B cell (primary cell): ENCODE measurements around the gene PRKAA2. TPM values are rescaled to one million over a fixed set of nuclear protein-coding genes. Genes with fewer than 3 reads are reported as not detected.

Experiments used
- ATAC-seq: fragments of 200-7000 bp; cut with Tn5 transposase; one replicate; pipeline ENCODE4 v1.10.0; 2021; ENCODE audit warnings: low read depth, mild to moderate bottlenecking, moderate number of reproducible peaks, moderate library complexity
- CTCF ChIA-PET: fragments of 350-600 bp; sonication (Branson Sonifier 250); formaldehyde crosslinking; loops from one replicate; lab custom pipeline; 2021; ENCODE audit warnings: antibody characterized with exemption, inconsistent platforms; lab: Charles Lee
- POLR2A ChIA-PET: fragments of 350-600 bp; sonication (Branson Sonifier 250); formaldehyde crosslinking; loops from one replicate; lab custom pipeline; 2021; ENCODE audit warnings: antibody characterized with exemption; lab: Charles Lee
- DNase-seq: peaks from one replicate; pipeline ENCODE4 v3.0.0; 2013
- H2AFZ ChIP-seq: 2 replicates; pipeline ENCODE4 v1.6.1; 2012; ENCODE audit warnings: mild to moderate bottlenecking, low read depth, low read length; ENCODE audit not compliant: insufficient read depth, poor library complexity, severe bottlenecking
- H3K27ac ChIP-seq, 2 donors: 1 replicate in 1 of 2; 2 replicates in 1 of 2; pipeline ENCODE4 v1.5.1; 2012 to 2013; ENCODE audit warnings: low read length in 2 of 2, mild to moderate bottlenecking in 2 of 2, moderate library complexity in 1 of 2
- H3K27me3 ChIP-seq, 4 experiments: fragments of 200-600 bp in 1 of 4; sonication (generic) in 1 of 4; replicated peaks in 1 of 4; 1 replicate in 2 of 4; 2 replicates in 2 of 4; pipeline versions ENCODE4 v1.6.1 to v1.7.0; 2013 to 2016; ENCODE audit warnings: low read length in 3 of 4, mild to moderate bottlenecking in 2 of 4, mixed read lengths in 1 of 4, moderate library complexity in 1 of 4; ENCODE audit not compliant: insufficient read depth in 4 of 4, control insufficient read depth in 3 of 4; ENCODE audit errors: control extremely low read depth in 1 of 4
- H3K36me3 ChIP-seq, 2 experiments: replicated peaks in 1 of 2; 1 replicate in 1 of 2; 2 replicates in 1 of 2; pipeline versions ENCODE4 v1.6.1 to v1.7.1; 2013; ENCODE audit warnings: low read length in 1 of 2; ENCODE audit not compliant: insufficient read depth in 2 of 2, control insufficient read depth in 1 of 2; ENCODE audit errors: control extremely low read depth in 1 of 2, extremely low read depth in 1 of 2
- H3K4me1 ChIP-seq, 2 donors: fragments of 200-600 bp in 1 of 2; sonication (generic) in 1 of 2; 1 replicate in 1 of 2; 2 replicates in 1 of 2; pipeline versions ENCODE4 v1.5.1 to v1.6.1; 2013 to 2017; ENCODE audit warnings: low read length in 2 of 2; ENCODE audit not compliant: control insufficient read depth in 2 of 2, insufficient read depth in 2 of 2
- H3K4me2 ChIP-seq: replicated peaks from 2 replicates; pipeline ENCODE3; 2012; ENCODE audit warnings: mild to moderate bottlenecking, low read depth, low read length; ENCODE audit not compliant: poor library complexity, severe bottlenecking
- H3K4me3 ChIP-seq, 5 experiments: fragments of 200-600 bp in 1 of 5; sonication (generic) in 1 of 5; 1 replicate in 3 of 5; 2 replicates in 2 of 5; pipeline versions ENCODE4 v1.5.1 to v1.7.0; 2011 to 2016; ENCODE audit warnings: low read length in 4 of 5, mild to moderate bottlenecking in 4 of 5, low read depth in 2 of 5, control low read depth in 1 of 5, moderate library complexity in 1 of 5; ENCODE audit not compliant: insufficient read depth in 1 of 5; ENCODE audit errors: control extremely low read depth in 1 of 5, extremely low read depth in 1 of 5
- H3K79me2 ChIP-seq: fragments of 200-600 bp; sonication (generic); one replicate; pipeline ENCODE4 v1.6.0; 2016; ENCODE audit warnings: low read length; ENCODE audit not compliant: control insufficient read depth, insufficient read depth
- H3K9ac ChIP-seq: fragments of 200-600 bp; sonication (generic); 2 replicates; pipeline ENCODE4 v1.6.1; 2017; ENCODE audit warnings: mild to moderate bottlenecking, low read length, moderate library complexity
- H3K9me3 ChIP-seq, 3 donors: one replicate each; pipeline versions ENCODE4 v1.6.1 to v1.7.1; 2013; ENCODE audit warnings: low read length in 2 of 3; ENCODE audit not compliant: control insufficient read depth in 2 of 3, insufficient read depth in 1 of 3; ENCODE audit errors: control extremely low read depth in 1 of 3
- H4K20me1 ChIP-seq: 2 replicates; pipeline ENCODE4 v1.6.0; 2012; ENCODE audit warnings: mild to moderate bottlenecking, low read length; ENCODE audit not compliant: insufficient read depth, control insufficient read depth, poor library complexity, severe bottlenecking
- H3K27ac Mint-ChIP-seq: one replicate; pipeline ENCODE4 v1.8.0; 2021; ENCODE audit warnings: mixed read lengths
- H3K27me3 Mint-ChIP-seq: one replicate; pipeline ENCODE4 v1.8.0; 2021; ENCODE audit warnings: mixed read lengths
- H3K4me1 Mint-ChIP-seq: one replicate; pipeline ENCODE4 v1.8.0; 2021; ENCODE audit warnings: mixed read lengths
- H3K4me3 Mint-ChIP-seq: one replicate; pipeline ENCODE4 v1.8.0; 2021; ENCODE audit warnings: mixed read lengths
- H3K9me3 Mint-ChIP-seq: one replicate; pipeline ENCODE4 v1.8.0; 2022; ENCODE audit warnings: mixed read lengths; ENCODE audit not compliant: insufficient read depth
- CTCF ChIP-seq: fragments of 200-600 bp; IDR thresholded peaks from one replicate; pipeline ENCODE4 v1.8.0; 2022; ENCODE audit warnings: antibody characterized with exemption, mild to moderate bottlenecking
- EZH2 ChIP-seq: IDR thresholded peaks from 2 replicates; pipeline ENCODE4 v1.6.1; 2012; ENCODE audit warnings: borderline replicate concordance, low read depth, mild to moderate bottlenecking, moderate library complexity, low read length; ENCODE audit not compliant: insufficient read depth, poor library complexity, severe bottlenecking
- WGBS: methylation state at CpG from one replicate; pipeline ENCODE4 v1.1.5; 2013; ENCODE audit warnings: missing lambda C conversion rate; ENCODE audit not compliant: insufficient coverage; 5-methylcytosine and 5-hydroxymethylcytosine counted together
- intact Hi-C: fragments of 100-400 bp; cut with micrococcal nuclease; formaldehyde crosslinking; loops from one replicate; pipeline ENCODE4 v1.10.0; 2022
- polyA plus RNA-seq: library from polyadenylated mRNA; depleted of rRNA; stranded (reverse); fragments of >200 nt; gene quantifications from 2 replicates; pipeline ENCODE4 v1.2.3, GENCODE V29; 2012
- total RNA-seq, 2 donors: library from RNA; stranded (reverse); fragments of 120-200 nt in 1 of 2; gene quantifications; 1 replicate in 1 of 2; 2 replicates in 1 of 2; pipeline versions ENCODE4 v1.2.3 to v1.2.4, GENCODE V29; 2013 to 2022

The PRKAA2 gene
- total and polyA plus RNA-seq, 2 donors (not counting 1 experiment from before 2014, with no cell fraction given) = not detected

- H2AFZ ChIP-seq = no peak overlapping the region
- Mint-ChIP-seq H3K27ac (no peak overlapping the region), H3K9me3 (peaks cover 9% of the 10 kb centered on the region), H3K27me3 (peaks cover 22% of the 10 kb centered on the region), H3K4me1 (no peaks in the 10 kb centered on the region), H3K4me3 (no peak overlapping the region)
- H3K4me2 ChIP-seq = no peak overlapping the region
- H3K9ac ChIP-seq = no peak overlapping the region
- POLR2A ChIA-PET = no interaction called here
- CTCF ChIA-PET = no interaction called here
- H3K9me3 ChIP-seq = peaks cover 3 to 16% (median 4%) of the 10 kb centered on the region in 3 donors
- intact Hi-C loops = no loop called here
- H3K4me3 ChIP-seq = no peak overlapping the region
- H3K36me3 ChIP-seq = no peaks in the 10 kb centered on the region
- no peaks in the 10 kb centered on the region for H3K79me2 ChIP-seq
- H3K27me3 ChIP-seq = peaks cover 0 to 3% (median under 1%) of the 10 kb centered on the region in 4 experiments
- no peaks in the 10 kb centered on the region for H3K4me1 ChIP-seq
- TF ChIP-seq CTCF (no peak), EZH2 (no peak)
- H4K20me1 ChIP-seq = no peaks in the 10 kb centered on the region
- WGBS = no CpG with 5 or more reads among the region's 1 CpG
- ATAC-seq (no peak), DNase-seq (no peak)
- H3K27ac ChIP-seq = no peak overlapping the region
These were observed 15.2 kb downstream of the PRKAA2 start for GRCh38 chr1:56660293-56660692.

- POLR2A ChIA-PET = no interaction called here
- WGBS = no CpG with 5 or more reads among the region's 3 CpGs
- no peaks in the 10 kb centered on the region for H3K79me2 ChIP-seq
- H3K4me1 Mint-ChIP-seq = no peaks in the 10 kb centered on the region
- no peaks in the 10 kb centered on the region for H3K4me1 ChIP-seq
- H3K27ac Mint-ChIP-seq = no peak overlapping the region
- H3K4me3 ChIP-seq = no peak overlapping the region
- H4K20me1 ChIP-seq = no peaks in the 10 kb centered on the region
- no peaks in the 10 kb centered on the region for H3K36me3 ChIP-seq
- intact Hi-C loops = no loop called here
- H2AFZ ChIP-seq = no peak overlapping the region
- no peaks in the 10 kb centered on the region for H3K9me3 ChIP-seq
- H3K9me3 Mint-ChIP-seq = no peaks in the 10 kb centered on the region
- DNase-seq (no peak), ATAC-seq (no peak)
- H3K4me3 Mint-ChIP-seq = no peak overlapping the region
- no peak overlapping the region for H3K27ac ChIP-seq
- H3K4me2 ChIP-seq = no peak overlapping the region
- CTCF ChIA-PET = no interaction called here
- H3K27me3 ChIP-seq = peaks cover 0 to 8% (median 1%) of the 10 kb centered on the region in 4 experiments
- no peak overlapping the region for H3K9ac ChIP-seq
- TF ChIP-seq EZH2 (no peak), CTCF (no peak)
- peaks cover 29% of the 10 kb centered on the region for H3K27me3 Mint-ChIP-seq
These were observed 18.7 kb downstream of the PRKAA2 start for GRCh38 chr1:56663846-56664245.
